HCT116 (cell line): ENCODE data around the gene ERGIC1. TPM values are rescaled to one million over a fixed set of nuclear protein-coding genes. Genes with fewer than 3 reads are reported as not detected.

ENCODE experiments used
- ATAC-seq: fragments of 200-7000 bp; cut with Tn5 transposase; 2 replicates; pipeline ENCODE4 v1.9.1; 2020; ENCODE audit warnings: mild to moderate bottlenecking, moderate library complexity
- BruUV-seq: library from RNA; stranded (reverse); fragments of 400-500 nt; replicated peaks from 2 replicates; lab custom pipeline; 2021; lab: Mats Ljungman, UMichigan
- CTCF ChIA-PET: fragments of 300-600 bp; sonication (Branson Sonifier 250); formaldehyde crosslinking; loops from one replicate; lab custom pipeline; 2021; ENCODE audit warnings: antibody characterized with exemption; lab: Charles Lee
- POLR2A ChIA-PET: fragments of 300-600, 350-600 bp; sonication (Branson Sonifier 250); formaldehyde crosslinking; loops from one replicate; lab custom pipeline; 2021; ENCODE audit warnings: antibody characterized with exemption; lab: Charles Lee
- RAD21 ChIA-PET, 2 experiments: fragments of 300-600 bp; sonication (Branson Sonifier 250); formaldehyde crosslinking; loops; one replicate each; lab custom pipeline; 2023; ENCODE audit warnings: low total read pairs in 2 of 2; ENCODE audit not compliant: uncharacterized antibody in 2 of 2, unreplicated experiment in 2 of 2, low non-redundant PET in 1 of 2; lab: Charles Lee
- DNase-seq: peaks from one replicate; pipeline ENCODE4 v3.0.0-alpha.2; 2010; ENCODE audit warnings: low read depth, low spot score
- H2AFZ ChIP-seq: fragments of 200-600 bp; shearing (Covaris generic), sonication (generic); 2 replicates; pipeline ENCODE4 v1.6.1; 2017; ENCODE audit warnings: low read depth, mixed run types, mixed read lengths, antibody characterized with exemption, low read length; ENCODE audit not compliant: poor library complexity, severe bottlenecking
- H3K27ac ChIP-seq: 2 replicates; pipeline ENCODE4 v1.5.1; 2012; ENCODE audit warnings: low read depth, low read length
- H3K27me3 ChIP-seq: fragments of 200-600 bp; sonication (generic); 2 replicates; pipeline ENCODE4 v1.6.1; 2016; ENCODE audit warnings: mixed run types, low read length, mixed read lengths; ENCODE audit not compliant: insufficient read depth
- H3K36me3 ChIP-seq, 2 experiments: fragments of 200-500 bp in 1 of 2; fragments of 200-600 bp in 1 of 2; sonication (Bioruptor generic) in 1 of 2; sonication (generic) in 1 of 2; 2 replicates each; pipeline versions ENCODE4 v1.5.1 to v1.6.1; 2014 to 2016; ENCODE audit warnings: low read length in 2 of 2, inconsistent platforms in 1 of 2, mixed read lengths in 1 of 2, mixed run types in 1 of 2; ENCODE audit not compliant: insufficient read depth in 2 of 2, control insufficient read depth in 1 of 2
- H3K4me1 ChIP-seq, 2 experiments: fragments of 200-600 bp in 1 of 2; sonication (generic) in 1 of 2; 2 replicates each; pipeline versions ENCODE4 v1.5.1 to v1.6.1; 2012 to 2017; ENCODE audit warnings: low read length in 2 of 2, inconsistent platforms in 1 of 2, mild to moderate bottlenecking in 1 of 2, mixed read lengths in 1 of 2, mixed run types in 1 of 2, moderate library complexity in 1 of 2; ENCODE audit not compliant: insufficient read depth in 2 of 2, control insufficient read depth in 1 of 2
- H3K4me2 ChIP-seq: fragments of 200-600 bp; sonication (generic); 2 replicates; pipeline ENCODE4 v1.6.1; 2017; ENCODE audit warnings: mixed run types, low read length, mixed read lengths
- H3K4me3 ChIP-seq, 2 experiments: fragments of 200-600 bp in 1 of 2; sonication (generic) in 1 of 2; replicated peaks in 1 of 2; 2 replicates each; pipeline ENCODE4 v1.5.1; 2011 to 2016; ENCODE audit warnings: low read length in 2 of 2, control low read depth in 1 of 2, low read depth in 1 of 2, mild to moderate bottlenecking in 1 of 2, mixed read lengths in 1 of 2, mixed run types in 1 of 2
- H3K79me2 ChIP-seq: fragments of 200-600 bp; sonication (generic); 2 replicates; pipeline ENCODE4 v1.6.1; 2017; ENCODE audit warnings: mild to moderate bottlenecking, mixed run types, low read length, moderate library complexity, mixed read lengths; ENCODE audit not compliant: insufficient read depth
- H3K9ac ChIP-seq: fragments of 200-600 bp; sonication (generic); 2 replicates; pipeline ENCODE4 v1.6.1; 2016; ENCODE audit warnings: low read length, mixed read lengths
- H3K9me2 ChIP-seq: fragments of 200-600 bp; sonication (generic), shearing (Covaris generic); 2 replicates; pipeline ENCODE4 v1.6.1; 2017; ENCODE audit warnings: mixed run types, mild to moderate bottlenecking, moderate library complexity; ENCODE audit not compliant: insufficient read depth
- H3K9me3 ChIP-seq, 2 experiments: fragments of 200-500 bp in 1 of 2; fragments of 200-600 bp in 1 of 2; sonication (Bioruptor generic) in 1 of 2; sonication (generic) in 1 of 2; 2 replicates each; pipeline ENCODE4 v1.6.1; 2014 to 2017; ENCODE audit warnings: low read length in 2 of 2, mixed read lengths in 2 of 2, inconsistent platforms in 1 of 2, low read depth in 1 of 2, mild to moderate bottlenecking in 1 of 2, mixed run types in 1 of 2, moderate library complexity in 1 of 2; ENCODE audit not compliant: control insufficient read depth in 1 of 2, insufficient read depth in 1 of 2
- H4K20me1 ChIP-seq: fragments of 200-600 bp; sonication (generic), shearing (Covaris generic); 2 replicates; pipeline ENCODE4 v1.6.1; 2017; ENCODE audit warnings: mixed run types, mild to moderate bottlenecking, moderate library complexity; ENCODE audit not compliant: insufficient read depth
- CBX3 ChIP-seq: IDR thresholded peaks from 2 replicates; pipeline ENCODE4 v1.6.1; 2012; ENCODE audit warnings: low read depth
- EGR1 ChIP-seq: IDR thresholded peaks from 2 replicates; pipeline ENCODE4 v1.6.1; 2012; ENCODE audit warnings: low read depth
- EZH2 ChIP-seq: fragments of 200-600 bp; sonication (generic); IDR thresholded peaks from 2 replicates; pipeline ENCODE4 v1.6.1; 2017; ENCODE audit warnings: antibody characterized with exemption, mixed run types
- EZH2phosphoT487 ChIP-seq: fragments of 200-600 bp; IDR thresholded peaks from 2 replicates; pipeline ENCODE4 v1.6.1; 2018; ENCODE audit warnings: antibody characterized with exemption, borderline replicate concordance
- FOSL1 ChIP-seq: IDR thresholded peaks from 2 replicates; pipeline ENCODE4 v1.6.1; 2012; ENCODE audit warnings: low read depth
- POLR2AphosphoS5 ChIP-seq: IDR thresholded peaks from 2 replicates; pipeline ENCODE4 v1.6.1; 2011; ENCODE audit warnings: mild to moderate bottlenecking, low read depth, low read length, moderate library complexity
- SRF ChIP-seq: IDR thresholded peaks from 2 replicates; pipeline ENCODE4 v1.6.1; 2012; ENCODE audit warnings: low read depth
- TCF7L2 ChIP-seq: IDR thresholded peaks from 2 replicates; pipeline ENCODE4 v1.7.0; 2011; ENCODE audit warnings: borderline replicate concordance, inconsistent platforms; ENCODE audit not compliant: insufficient read depth, insufficient read length; ENCODE audit errors: extremely low read depth
- YY1 ChIP-seq: IDR thresholded peaks from 2 replicates; pipeline ENCODE4 v1.6.1; 2011; ENCODE audit warnings: low read length, low read depth, moderate library complexity, mild to moderate bottlenecking; ENCODE audit not compliant: insufficient replicate concordance; ENCODE audit errors: extremely low read depth
- ZNF274 ChIP-seq: fragments of 200-500 bp; sonication (Bioruptor generic); IDR thresholded peaks from 2 replicates; pipeline ENCODE4 v1.6.1; 2014; ENCODE audit warnings: mild to moderate bottlenecking, low read depth, low read length, inconsistent platforms
- intact Hi-C: fragments of 100-400 bp; cut with micrococcal nuclease; formaldehyde crosslinking; loops from 2 replicates; pipeline ENCODE4 v1.10.0; 2022
- total RNA-seq: library from RNA; stranded (reverse); gene quantifications from one replicate; pipeline ENCODE4 v1.2.1, GENCODE V29; 2021; ENCODE audit not compliant: unreplicated experiment
- TF ChIP-seq, protein P1 (sequence below), 3 experiments: fragments of 200-600 bp in 1 of 3; sonication (generic) in 1 of 3; IDR thresholded peaks in 2 of 3; conservative IDR thresholded peaks in 1 of 3; 2 replicates each; pipeline ENCODE4 v1.5.1; 2012 to 2017; ENCODE audit warnings: low read depth in 2 of 3, low read length in 2 of 3, antibody characterized with exemption in 1 of 3, borderline replicate concordance in 1 of 3, control low read depth in 1 of 3, mild to moderate bottlenecking in 1 of 3, mixed read lengths in 1 of 3, mixed run types in 1 of 3, moderate library complexity in 1 of 3; ENCODE audit not compliant: insufficient read depth in 1 of 3
- TF ChIP-seq, protein P2 (sequence below): IDR thresholded peaks from 2 replicates; pipeline ENCODE4 v1.6.1; 2012; ENCODE audit warnings: low read depth

The ERGIC1 gene
- total RNA-seq, 1 experiment from 2014 or later = 73.3 TPM

DNA sequence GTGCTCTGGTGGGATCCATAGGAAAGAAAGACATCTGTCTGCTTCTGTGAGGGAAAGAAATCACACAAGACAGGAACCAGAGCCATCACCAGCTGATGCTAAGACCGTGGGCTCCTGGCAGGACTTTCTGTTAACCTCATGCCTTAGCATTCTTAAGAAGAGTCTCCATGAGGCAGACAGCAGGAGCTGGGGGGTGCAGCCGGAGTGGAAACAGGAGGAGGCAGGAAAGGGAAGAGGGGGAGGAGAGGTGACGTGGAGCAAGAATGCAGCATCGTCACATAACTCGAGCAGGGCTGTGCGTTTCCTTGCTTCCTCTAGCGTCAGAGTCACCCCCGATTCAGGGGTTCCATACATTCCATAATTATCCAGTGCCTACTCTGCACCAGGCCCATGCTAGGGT is 53.6 kb downstream of the ERGIC1 start:
- no peaks in the 10 kb centered on the region for H4K20me1 ChIP-seq
- H3K4me3 ChIP-seq = no peak overlapping the region
- no peak overlapping the region for H3K27ac ChIP-seq
- no peaks in the 10 kb centered on the region for H3K27me3 ChIP-seq
- H3K9me3 ChIP-seq = no peaks in the 10 kb centered on the region
- H3K9ac ChIP-seq = no peak overlapping the region
- TF ChIP-seq YY1 = no peak
- TF ChIP-seq, protein P1, sequence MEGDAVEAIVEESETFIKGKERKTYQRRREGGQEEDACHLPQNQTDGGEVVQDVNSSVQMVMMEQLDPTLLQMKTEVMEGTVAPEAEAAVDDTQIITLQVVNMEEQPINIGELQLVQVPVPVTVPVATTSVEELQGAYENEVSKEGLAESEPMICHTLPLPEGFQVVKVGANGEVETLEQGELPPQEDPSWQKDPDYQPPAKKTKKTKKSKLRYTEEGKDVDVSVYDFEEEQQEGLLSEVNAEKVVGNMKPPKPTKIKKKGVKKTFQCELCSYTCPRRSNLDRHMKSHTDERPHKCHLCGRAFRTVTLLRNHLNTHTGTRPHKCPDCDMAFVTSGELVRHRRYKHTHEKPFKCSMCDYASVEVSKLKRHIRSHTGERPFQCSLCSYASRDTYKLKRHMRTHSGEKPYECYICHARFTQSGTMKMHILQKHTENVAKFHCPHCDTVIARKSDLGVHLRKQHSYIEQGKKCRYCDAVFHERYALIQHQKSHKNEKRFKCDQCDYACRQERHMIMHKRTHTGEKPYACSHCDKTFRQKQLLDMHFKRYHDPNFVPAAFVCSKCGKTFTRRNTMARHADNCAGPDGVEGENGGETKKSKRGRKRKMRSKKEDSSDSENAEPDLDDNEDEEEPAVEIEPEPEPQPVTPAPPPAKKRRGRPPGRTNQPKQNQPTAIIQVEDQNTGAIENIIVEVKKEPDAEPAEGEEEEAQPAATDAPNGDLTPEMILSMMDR (IDR thresholded peaks at IDR 0.05 in 2 of 3, conservative IDR thresholded peaks at IDR 0.05 in 1 of 3; ENCODE audit: borderline replicate concordance in 1 of 3, insufficient read depth in 1 of 3, low read depth in 2 of 3, low read length in 2 of 3) = no peak
- no peak for TF ChIP-seq EZH2phosphoT487
- TF ChIP-seq, all 23 proteins: peak for 0
- Histone ChIP-seq H3K4me2 (no peak overlapping the region), H2AFZ (no peak overlapping the region), H3K4me1 (no peaks in the 10 kb centered on the region), H3K36me3 (no peaks in the 10 kb centered on the region), H3K79me2 (no peaks in the 10 kb centered on the region), H3K9me2 (no peaks in the 10 kb centered on the region)
- ATAC-seq (no peak), DNase-seq (no peak)
- ChIA-PET POLR2A (no interaction called here), CTCF (no interaction called here), RAD21 (no interaction called here)
- intact Hi-C loops = no loop called here
- no TSS peak for BruUV-seq

DNA sequence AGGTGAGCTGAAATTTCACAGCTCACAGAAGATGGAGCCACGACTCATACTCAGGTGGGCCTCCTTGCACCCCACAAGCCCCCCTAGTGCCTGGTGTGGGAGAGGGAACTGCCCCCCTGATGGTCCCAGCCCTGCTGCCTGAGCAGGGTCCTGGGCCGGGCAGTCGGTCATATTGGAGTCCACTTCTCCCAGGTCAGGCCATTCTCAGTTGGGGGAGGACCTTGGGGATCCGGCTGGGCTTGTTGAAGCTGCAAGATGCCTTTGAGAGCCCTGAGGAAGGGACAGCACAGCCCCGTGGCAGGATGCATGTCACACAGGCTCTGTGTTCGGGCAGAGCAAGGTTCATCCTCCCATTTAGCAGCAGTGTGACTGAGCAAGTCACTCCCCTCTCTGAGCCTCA is 56.6 kb downstream of the ERGIC1 start:
- DNase-seq = no peak
- H3K27me3 ChIP-seq = no peaks in the 10 kb centered on the region
- intact Hi-C loops = no loop called here
- RAD21 ChIA-PET = no interaction called here
- H3K4me3 ChIP-seq = no peak overlapping the region
- H3K27ac ChIP-seq = no peak overlapping the region
- POLR2A ChIA-PET = no interaction called here
- H3K9me2 ChIP-seq = no peaks in the 10 kb centered on the region
- CTCF ChIA-PET = no interaction called here
- no peaks in the 10 kb centered on the region for H3K9me3 ChIP-seq
- no peak for ATAC-seq
- no peaks in the 10 kb centered on the region for H4K20me1 ChIP-seq
- H3K36me3 ChIP-seq = no peaks in the 10 kb centered on the region
- H3K9ac ChIP-seq = no peak overlapping the region
- H2AFZ ChIP-seq = no peak overlapping the region
- no TSS peak for BruUV-seq
- H3K4me1 ChIP-seq = no peaks in the 10 kb centered on the region
- H3K79me2 ChIP-seq = no peaks in the 10 kb centered on the region
- no peak overlapping the region for H3K4me2 ChIP-seq
- no peak for TF ChIP-seq SRF
- no peak for TF ChIP-seq POLR2AphosphoS5
- no peak for TF ChIP-seq EGR1
- no peak for TF ChIP-seq TCF7L2
- TF ChIP-seq ZNF274 = no peak
- no peak for TF ChIP-seq FOSL1
- TF ChIP-seq EZH2phosphoT487 = no peak
- no peak for TF ChIP-seq CBX3
- no peak for TF ChIP-seq EZH2
- no peak for TF ChIP-seq YY1
- TF ChIP-seq, protein P2, sequence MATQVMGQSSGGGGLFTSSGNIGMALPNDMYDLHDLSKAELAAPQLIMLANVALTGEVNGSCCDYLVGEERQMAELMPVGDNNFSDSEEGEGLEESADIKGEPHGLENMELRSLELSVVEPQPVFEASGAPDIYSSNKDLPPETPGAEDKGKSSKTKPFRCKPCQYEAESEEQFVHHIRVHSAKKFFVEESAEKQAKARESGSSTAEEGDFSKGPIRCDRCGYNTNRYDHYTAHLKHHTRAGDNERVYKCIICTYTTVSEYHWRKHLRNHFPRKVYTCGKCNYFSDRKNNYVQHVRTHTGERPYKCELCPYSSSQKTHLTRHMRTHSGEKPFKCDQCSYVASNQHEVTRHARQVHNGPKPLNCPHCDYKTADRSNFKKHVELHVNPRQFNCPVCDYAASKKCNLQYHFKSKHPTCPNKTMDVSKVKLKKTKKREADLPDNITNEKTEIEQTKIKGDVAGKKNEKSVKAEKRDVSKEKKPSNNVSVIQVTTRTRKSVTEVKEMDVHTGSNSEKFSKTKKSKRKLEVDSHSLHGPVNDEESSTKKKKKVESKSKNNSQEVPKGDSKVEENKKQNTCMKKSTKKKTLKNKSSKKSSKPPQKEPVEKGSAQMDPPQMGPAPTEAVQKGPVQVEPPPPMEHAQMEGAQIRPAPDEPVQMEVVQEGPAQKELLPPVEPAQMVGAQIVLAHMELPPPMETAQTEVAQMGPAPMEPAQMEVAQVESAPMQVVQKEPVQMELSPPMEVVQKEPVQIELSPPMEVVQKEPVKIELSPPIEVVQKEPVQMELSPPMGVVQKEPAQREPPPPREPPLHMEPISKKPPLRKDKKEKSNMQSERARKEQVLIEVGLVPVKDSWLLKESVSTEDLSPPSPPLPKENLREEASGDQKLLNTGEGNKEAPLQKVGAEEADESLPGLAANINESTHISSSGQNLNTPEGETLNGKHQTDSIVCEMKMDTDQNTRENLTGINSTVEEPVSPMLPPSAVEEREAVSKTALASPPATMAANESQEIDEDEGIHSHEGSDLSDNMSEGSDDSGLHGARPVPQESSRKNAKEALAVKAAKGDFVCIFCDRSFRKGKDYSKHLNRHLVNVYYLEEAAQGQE = no peak
